Measurements from ENCODE around the gene NUDCD3.

The NUDCD3 gene

DNA sequence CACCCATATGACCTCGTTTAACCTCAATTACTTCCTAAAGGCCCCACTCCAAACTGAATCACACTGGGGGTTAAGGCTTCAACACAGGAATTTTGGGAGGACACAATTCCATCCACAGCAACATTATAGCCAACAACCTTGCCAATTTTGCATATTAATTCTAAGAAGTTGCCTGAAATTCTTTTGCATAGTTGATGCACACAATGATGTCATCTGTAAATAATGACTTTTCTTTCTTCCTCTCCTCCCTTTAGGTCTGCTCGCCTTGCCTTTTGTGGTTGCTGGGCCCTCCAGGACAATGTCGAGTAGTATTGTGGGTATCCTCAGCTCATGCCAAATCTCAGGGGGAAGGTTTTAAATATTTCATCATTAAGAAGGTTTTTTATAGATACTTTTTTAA, 149.1 kb downstream of the NUDCD3 start:
- no peak for DNase-seq (ENCODE audit: low spot score)
- TF ChIP-seq, protein P1, sequence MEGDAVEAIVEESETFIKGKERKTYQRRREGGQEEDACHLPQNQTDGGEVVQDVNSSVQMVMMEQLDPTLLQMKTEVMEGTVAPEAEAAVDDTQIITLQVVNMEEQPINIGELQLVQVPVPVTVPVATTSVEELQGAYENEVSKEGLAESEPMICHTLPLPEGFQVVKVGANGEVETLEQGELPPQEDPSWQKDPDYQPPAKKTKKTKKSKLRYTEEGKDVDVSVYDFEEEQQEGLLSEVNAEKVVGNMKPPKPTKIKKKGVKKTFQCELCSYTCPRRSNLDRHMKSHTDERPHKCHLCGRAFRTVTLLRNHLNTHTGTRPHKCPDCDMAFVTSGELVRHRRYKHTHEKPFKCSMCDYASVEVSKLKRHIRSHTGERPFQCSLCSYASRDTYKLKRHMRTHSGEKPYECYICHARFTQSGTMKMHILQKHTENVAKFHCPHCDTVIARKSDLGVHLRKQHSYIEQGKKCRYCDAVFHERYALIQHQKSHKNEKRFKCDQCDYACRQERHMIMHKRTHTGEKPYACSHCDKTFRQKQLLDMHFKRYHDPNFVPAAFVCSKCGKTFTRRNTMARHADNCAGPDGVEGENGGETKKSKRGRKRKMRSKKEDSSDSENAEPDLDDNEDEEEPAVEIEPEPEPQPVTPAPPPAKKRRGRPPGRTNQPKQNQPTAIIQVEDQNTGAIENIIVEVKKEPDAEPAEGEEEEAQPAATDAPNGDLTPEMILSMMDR (IDR thresholded peaks at IDR 0.05; ENCODE audit: extremely low read depth, missing control alignments), result no peak

DNA sequence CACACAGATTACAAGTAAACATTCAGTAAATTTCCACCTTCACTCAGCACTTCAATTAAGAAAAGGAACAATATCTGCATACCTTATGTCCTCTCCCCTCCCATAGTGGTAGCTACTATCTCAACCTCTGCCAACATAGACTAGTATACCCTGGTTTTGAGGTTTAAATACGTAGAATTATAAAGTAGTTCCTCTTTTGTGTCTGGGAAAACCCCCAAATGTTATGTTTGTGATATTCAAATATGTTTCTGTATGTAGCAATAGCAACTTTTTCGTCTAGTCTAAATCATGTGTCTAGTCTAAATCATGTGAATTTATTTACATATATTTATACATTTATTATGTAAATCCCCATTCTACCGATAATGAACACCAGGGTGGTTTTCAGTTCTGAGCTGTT, 151.9 kb downstream of the NUDCD3 start:
- no peak for DNase-seq (ENCODE audit: low spot score)
- TF ChIP-seq, protein P1 (IDR thresholded peaks at IDR 0.05; ENCODE audit: extremely low read depth, missing control alignments), result no peak

DNA sequence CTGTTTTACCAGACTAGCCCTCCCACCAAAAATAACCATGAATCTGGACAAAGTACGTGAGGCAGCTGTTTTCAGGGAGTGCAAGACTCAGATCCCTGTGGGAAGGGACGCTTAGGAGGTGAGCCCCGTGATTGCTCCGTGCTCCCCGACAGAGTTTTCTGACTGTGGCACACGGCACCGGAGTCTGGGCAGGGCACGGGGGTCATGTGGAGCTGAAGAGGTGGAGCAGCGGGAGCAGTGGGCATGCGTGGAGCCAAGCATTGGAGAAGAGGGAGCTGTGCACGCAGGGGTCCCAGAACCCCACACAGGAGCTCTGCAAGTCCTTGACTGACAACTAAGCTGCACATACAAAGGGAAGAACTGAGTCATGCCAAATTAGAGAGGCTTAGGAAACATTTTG, 154.0 kb downstream of the NUDCD3 start:
- no peak for DNase-seq (ENCODE audit: low spot score)
- TF ChIP-seq, protein P1 (IDR thresholded peaks at IDR 0.05; ENCODE audit: extremely low read depth, missing control alignments), result no peak

GRCh38 chr7:44335184-44335583, 155.3 kb downstream of the NUDCD3 start:
- DNase-seq (ENCODE audit: low spot score), result no peak
- TF ChIP-seq, protein P1 (IDR thresholded peaks at IDR 0.05; ENCODE audit: extremely low read depth, missing control alignments), result no peak

DNA sequence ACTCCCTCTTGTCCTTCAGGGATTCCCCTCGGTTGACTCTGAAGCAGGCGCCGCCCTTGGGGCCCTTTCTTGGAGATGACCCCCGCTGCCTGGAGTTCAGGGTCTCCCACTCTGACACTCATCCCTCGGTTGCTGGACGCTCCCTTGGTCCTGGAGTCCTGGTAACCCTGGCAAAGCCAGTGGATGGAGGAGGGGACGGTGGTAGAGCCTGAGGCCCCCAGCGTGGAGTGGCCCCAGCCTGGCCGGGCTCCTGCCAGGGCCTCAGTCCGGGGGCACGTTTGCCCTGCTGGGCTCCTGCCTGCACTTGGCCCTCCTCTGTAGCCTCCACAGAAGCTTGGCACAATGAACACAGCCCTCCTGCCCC, 155.7 kb downstream of the NUDCD3 start:
- TF ChIP-seq, protein P1 (IDR thresholded peaks at IDR 0.05; ENCODE audit: extremely low read depth, missing control alignments), result no peak
- DNase-seq (ENCODE audit: low spot score), result no peak

- no peak for DNase-seq (ENCODE audit: low spot score)
- TF ChIP-seq, protein P1 (IDR thresholded peaks at IDR 0.05; ENCODE audit: extremely low read depth, missing control alignments), result no peak
Measured at GRCh38 chr7:44333911-44334733, 156.3 kb downstream of the NUDCD3 start.

GRCh38 chr7:44331682-44332081, 158.8 kb downstream of the NUDCD3 start:
- DNase-seq (ENCODE audit: low spot score), result no peak
- TF ChIP-seq, protein P1 (IDR thresholded peaks at IDR 0.05; ENCODE audit: extremely low read depth, missing control alignments), result no peak

All from GM20000 (cell line).